Chondrocyte (in vitro differentiated cells): ENCODE results near the gene MTA3. TPM values are rescaled to one million over a fixed set of nuclear protein-coding genes. Genes with fewer than 3 reads are reported as not detected.
A peak's percentile ranks its signal among the peaks of the same experiment; 100 is the strongest.

Source experiments
- DNase-seq: peaks from one replicate; pipeline ENCODE4 v3.0.0; 2021; ENCODE audit warnings: mixed read lengths, low spot score
- H3K27ac Mint-ChIP-seq: one replicate; pipeline ENCODE4 v1.8.0; 2021; ENCODE audit warnings: mild to moderate bottlenecking, moderate library complexity, mixed read lengths; ENCODE audit not compliant: unreplicated experiment
- H3K27me3 Mint-ChIP-seq: 2 replicates; pipeline ENCODE4 v1.8.0; 2021; ENCODE audit warnings: low read depth, mixed read lengths
- H3K36me3 Mint-ChIP-seq: 2 replicates; pipeline ENCODE4 v1.8.0; 2021; ENCODE audit warnings: low read depth, mixed read lengths
- H3K4me1 Mint-ChIP-seq: 2 replicates; pipeline ENCODE4 v1.8.0; 2021; ENCODE audit warnings: low read depth, mild to moderate bottlenecking, mixed read lengths
- H3K4me3 Mint-ChIP-seq: one replicate; pipeline ENCODE4 v1.8.0; 2021; ENCODE audit warnings: mild to moderate bottlenecking, moderate library complexity, mixed read lengths; ENCODE audit not compliant: unreplicated experiment
- H3K9me3 Mint-ChIP-seq: 2 replicates; pipeline ENCODE4 v1.8.0; 2021; ENCODE audit warnings: low read depth, mixed read lengths
- CTCF ChIP-seq: fragments of 200-600 bp; sonication (generic); IDR thresholded peaks from 2 replicates; pipeline ENCODE4 v1.5.0; 2021; ENCODE audit warnings: antibody characterized with exemption, mild to moderate bottlenecking, moderate library complexity
- long read RNA-seq: library from polyadenylated mRNA; stranded (forward); transcript quantifications from one replicate; pipeline ENCODE4 v2.0.0, GENCODE V29; 2021
- total RNA-seq: library from RNA; stranded (reverse); gene quantifications from 3 replicates; pipeline ENCODE4 v1.2.1, GENCODE V29; 2021

Gene MTA3
- 39.1 to 46.8 TPM (median 39.3 TPM) in 3 replicates for total RNA-seq
- long read RNA-seq, transcript MTA3-205 (14 exons, 2,202 nt) = major isoform, 6 of 25 reads
- long read RNA-seq, transcript MTA3-204 (14 exons, 2,041 nt) = major isoform, 6 of 25 reads
- long read RNA-seq, partial matches to known transcripts = 3 of 25 reads
- long read RNA-seq, other reads (novel, unspliced or antisense) = 8 of 25 reads

- Mint-ChIP-seq H3K27me3 (no peaks in the 10 kb centered on the region), H3K4me1 (peaks cover 29% of the 10 kb centered on the region), H3K36me3 (peaks cover 6% of the 10 kb centered on the region), H3K4me3 (peak within 1 kb of the TSS; percentile 89), H3K27ac (peak within 1 kb of the TSS; percentile 92), H3K9me3 (no peaks in the 10 kb centered on the region)
- TF ChIP-seq CTCF = no peak
- DNase-seq = no peak
Observed at GRCh38 chr2:42568401-42569115, at the start of gene MTA3. Gene MTA3 (plus strand): TSS chr2:42568632. CDS start chr2:42568746, 114 bp downstream.

DNA sequence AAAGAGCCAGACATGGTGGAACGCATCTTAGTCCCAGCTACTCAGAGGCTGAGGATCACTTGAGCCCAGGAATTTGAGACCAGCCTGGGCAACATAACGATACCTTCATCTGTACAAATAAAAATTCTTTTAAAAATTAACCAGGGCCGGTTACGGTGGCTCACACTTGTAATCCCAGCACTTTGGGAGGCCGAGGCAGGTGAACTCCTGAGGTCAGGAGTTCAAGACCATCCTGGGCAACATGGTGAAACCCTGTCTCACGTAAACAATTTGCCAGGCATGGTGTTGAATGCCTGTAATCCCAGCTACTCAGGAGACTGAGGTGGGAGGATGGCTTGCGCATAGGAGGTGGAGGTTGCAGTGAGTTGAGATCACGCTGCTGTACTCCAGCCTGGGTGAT lies 48.8 kb upstream of the MTA3 start:
- no peaks in the 10 kb centered on the region for H3K36me3 Mint-ChIP-seq
- no peaks in the 10 kb centered on the region for H3K27me3 Mint-ChIP-seq
- no peak overlapping the region for H3K4me3 Mint-ChIP-seq
- no peak for TF ChIP-seq CTCF
- DNase-seq = no peak
- H3K27ac Mint-ChIP-seq = no peak overlapping the region
- no peaks in the 10 kb centered on the region for H3K4me1 Mint-ChIP-seq
- H3K9me3 Mint-ChIP-seq = no peaks in the 10 kb centered on the region

GRCh38 chr2:42522035-42522434 lies 46.4 kb upstream of the MTA3 start:
- Mint-ChIP-seq H3K4me1 (no peaks in the 10 kb centered on the region), H3K36me3 (no peaks in the 10 kb centered on the region), H3K9me3 (no peaks in the 10 kb centered on the region), H3K27ac (no peak overlapping the region), H3K27me3 (no peaks in the 10 kb centered on the region), H3K4me3 (no peak overlapping the region)
- no peak for TF ChIP-seq CTCF
- DNase-seq = no peak

- Mint-ChIP-seq H3K27me3 (no peaks in the 10 kb centered on the region), H3K4me3 (no peak overlapping the region), H3K9me3 (no peaks in the 10 kb centered on the region), H3K27ac (no peak overlapping the region), H3K4me1 (no peaks in the 10 kb centered on the region), H3K36me3 (no peaks in the 10 kb centered on the region)
- no peak for DNase-seq
- TF ChIP-seq CTCF = no peak
Observed at GRCh38 chr2:42523341-42523740, 45.1 kb upstream of the MTA3 start.

DNA sequence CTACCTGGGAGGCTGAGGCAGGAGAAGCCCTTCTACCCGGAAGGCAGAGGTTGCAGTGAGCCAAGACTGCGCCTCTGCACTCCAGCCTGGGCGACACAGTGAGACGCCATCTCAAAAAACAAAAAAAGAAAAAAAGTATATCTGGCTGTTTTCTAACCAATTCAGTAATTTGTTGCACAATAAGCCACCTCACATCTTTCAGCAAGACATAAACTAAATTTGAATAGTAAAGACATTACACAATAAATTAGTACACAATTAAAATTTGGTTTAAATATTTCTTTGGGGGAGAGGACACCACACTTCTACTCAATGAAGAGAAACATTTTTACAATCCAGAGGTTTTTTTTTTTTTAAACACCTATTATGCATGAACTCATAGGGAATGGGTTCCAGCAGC lies 36.0 kb upstream of the MTA3 start:
- no peak for DNase-seq
- no peaks in the 10 kb centered on the region for H3K27me3 Mint-ChIP-seq
- H3K4me1 Mint-ChIP-seq = no peaks in the 10 kb centered on the region
- no peak overlapping the region for H3K4me3 Mint-ChIP-seq
- no peaks in the 10 kb centered on the region for H3K9me3 Mint-ChIP-seq
- H3K36me3 Mint-ChIP-seq = no peaks in the 10 kb centered on the region
- TF ChIP-seq CTCF = no peak
- H3K27ac Mint-ChIP-seq = no peak overlapping the region
